HUDEP-2 (cell line): ENCODE results near the gene PLEKHH2.
"Not testable (repeated sequence)": the region's sequence is repeated elsewhere in the genome, so short reads cannot be mapped to it uniquely, and the experiment has no call there.

Experiments
- DNase-seq, 76 experiments: peaks; one replicate each; lab custom pipeline; 2025; ENCODE audit not compliant: unreplicated experiment in 76 of 76; lab: John Stamatoyannopoulos, UW

PLEKHH2 gene

DNA sequence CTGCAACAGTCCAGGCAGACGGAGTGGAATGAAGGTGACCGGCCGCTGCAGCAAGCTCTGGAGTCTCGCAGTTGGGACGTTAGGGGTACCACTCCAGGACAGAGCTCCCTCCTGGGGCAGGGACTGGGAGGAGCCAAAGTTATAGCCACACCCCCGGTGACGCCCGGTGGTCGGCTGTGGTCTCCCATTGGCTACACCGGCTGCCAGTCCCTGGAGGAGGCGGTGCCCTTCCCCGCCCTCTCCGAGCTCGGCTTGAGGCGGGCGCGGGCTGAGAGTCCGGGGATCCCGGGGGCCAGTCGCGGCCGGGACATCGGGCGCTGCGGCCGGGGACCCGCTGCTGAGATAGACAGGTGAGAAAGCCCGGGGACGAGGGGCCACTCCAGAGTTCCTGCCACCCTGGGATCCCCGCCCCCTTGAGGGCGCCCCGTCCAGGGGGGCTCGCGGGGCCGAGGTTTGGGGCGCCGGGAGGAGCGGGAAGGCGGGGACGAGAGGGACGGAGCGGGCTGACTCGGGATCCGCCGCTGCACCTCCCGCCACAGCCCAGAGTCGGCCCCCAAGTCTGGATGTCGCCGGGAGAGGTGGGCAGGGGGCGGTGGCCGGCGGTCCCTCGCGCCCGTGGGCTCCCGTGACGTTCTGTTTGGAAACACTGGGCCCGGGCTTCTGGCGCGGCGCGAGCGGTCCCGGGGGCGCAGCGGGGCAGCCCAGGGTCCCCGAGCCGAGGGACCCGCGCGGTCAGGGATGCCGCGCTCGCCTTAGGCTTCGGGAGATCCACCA is at the start of gene PLEKHH2:
TSS of gene PLEKHH2 (plus strand) at position 231 of the 774 bp plus-strand sequence. CDS start 7,414 bp downstream, outside the sequence.
- DNase-seq = peak in 74 of 76 experiments; percentile 5 to 91 (median 80)

- peak in 2 of 76 experiments; percentile 1 to 5 for DNase-seq
These were observed 44.6 kb upstream of the PLEKHH2 start for GRCh38 chr2:43592443-43592842.

DNA sequence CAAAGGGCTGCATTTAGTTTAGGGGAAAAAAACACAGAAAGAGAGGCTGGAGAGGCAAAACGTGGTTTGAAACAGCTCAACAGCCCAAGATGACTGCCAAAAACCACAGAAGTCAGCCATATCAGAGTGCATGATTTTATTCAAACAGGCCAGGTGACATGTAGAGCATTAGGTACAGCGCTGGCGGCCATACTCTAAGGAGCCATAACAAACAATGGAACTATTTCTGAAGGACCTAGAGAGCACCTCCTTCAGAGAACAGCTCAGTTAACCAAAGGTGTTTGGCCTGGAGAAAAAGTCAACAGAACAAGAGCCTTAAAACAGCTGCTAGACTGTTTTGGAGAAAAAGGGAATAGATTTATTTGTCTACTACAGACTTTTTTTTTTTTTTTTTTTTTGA is 43.8 kb upstream of the PLEKHH2 start:
- no peak for DNase-seq

DNA sequence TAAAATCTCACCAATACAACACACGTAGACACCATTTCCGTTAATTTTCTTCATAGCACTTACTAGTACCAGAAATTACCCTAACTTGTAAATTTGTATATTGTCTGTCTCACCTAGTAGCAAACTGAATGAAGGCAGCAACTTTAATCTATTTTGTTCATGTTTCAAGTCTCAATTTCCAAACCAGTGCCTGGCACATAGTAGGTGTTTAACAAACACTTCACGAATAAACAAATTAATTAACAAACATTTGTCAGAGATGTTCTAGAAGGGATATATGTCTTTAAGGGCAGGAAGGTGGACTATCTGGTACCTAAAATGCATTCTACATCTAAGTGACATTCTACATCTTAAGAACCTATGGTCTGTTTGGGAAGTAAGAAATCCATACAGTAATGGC is 42.2 kb upstream of the PLEKHH2 start:
- no peak for DNase-seq

DNA sequence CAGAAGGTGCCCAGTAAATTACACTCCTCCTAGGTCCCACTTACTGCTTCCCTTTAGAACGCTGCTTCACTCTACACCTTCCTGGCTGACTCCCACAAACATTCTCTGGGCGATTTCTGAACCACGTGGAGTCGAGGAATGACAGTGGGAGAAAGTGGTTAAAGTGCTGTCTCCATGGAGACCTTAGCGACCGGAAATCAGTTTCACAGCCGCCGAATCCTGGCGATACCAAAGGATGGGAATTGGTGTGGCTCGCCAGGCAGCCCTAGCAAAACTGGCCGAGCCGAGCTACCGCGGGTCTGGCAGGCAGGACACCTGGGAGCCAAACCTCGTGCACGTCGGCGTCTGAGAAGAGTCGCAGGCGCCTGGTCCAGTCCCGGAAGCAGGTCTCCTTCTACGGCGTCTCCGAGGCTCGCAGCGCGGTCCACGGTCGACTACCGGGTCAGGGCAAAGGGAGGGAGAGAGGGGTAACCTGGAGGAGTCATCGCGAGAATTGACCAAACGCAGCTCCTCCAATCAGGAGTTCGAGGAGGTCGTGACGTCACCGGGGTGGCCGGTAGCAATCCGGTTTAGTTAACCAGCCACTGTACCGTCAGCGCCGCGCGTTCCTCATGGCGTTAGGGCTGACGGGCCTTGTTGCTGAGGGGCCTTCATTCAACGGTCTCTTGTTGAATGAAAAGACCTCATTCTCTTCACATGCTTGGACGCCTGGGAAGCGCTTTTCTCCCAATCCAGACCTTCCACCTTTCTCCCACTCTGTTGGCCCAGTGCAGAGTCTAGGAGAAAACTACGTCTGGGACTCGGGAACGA is 41.3 kb upstream of the PLEKHH2 start, which contains the start of gene THADA:
TSS of gene THADA (minus strand) at position 436 of the 810 bp plus-strand sequence. CDS start 3,646 bp downstream, outside the sequence.
- DNase-seq = peak; percentile 57 to 98 (median 95)

- DNase-seq = not testable (repeated sequence)
These were observed 36.5 kb upstream of the PLEKHH2 start for GRCh38 chr2:43600596-43600995.

DNA sequence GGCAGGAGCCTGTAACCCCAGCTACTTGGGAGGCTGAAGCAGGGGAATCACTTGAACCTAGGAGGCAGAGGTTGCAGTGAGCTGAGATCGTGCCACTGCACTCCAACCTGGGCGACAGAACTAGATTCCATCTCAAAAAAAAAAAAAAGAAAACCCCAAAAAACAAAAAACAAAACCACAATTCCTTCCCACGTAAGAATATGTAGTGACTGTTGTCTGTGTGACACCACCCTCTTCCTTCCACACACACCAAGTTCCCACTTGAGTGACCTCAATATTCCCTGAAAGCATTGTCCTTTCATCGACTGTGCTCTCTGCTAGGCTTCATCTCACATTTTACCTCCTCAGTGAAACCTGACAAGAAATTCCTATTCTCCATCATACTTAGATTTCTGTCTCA is 32.4 kb upstream of the PLEKHH2 start:
- no peak for DNase-seq

GRCh38 chr2:43605079-43605655 is 31.9 kb upstream of the PLEKHH2 start:
- peak in 36 of 76 experiments; percentile 1 to 53 (median 20) for DNase-seq

- no peak for DNase-seq
These were observed 31.2 kb upstream of the PLEKHH2 start for GRCh38 chr2:43605851-43606250.

GRCh38 chr2:43609290-43609918 is 27.7 kb upstream of the PLEKHH2 start:
- peak in 33 of 76 experiments; percentile 2 to 60 (median 26) for DNase-seq

- no peak for DNase-seq
These were observed 26.7 kb upstream of the PLEKHH2 start for GRCh38 chr2:43610361-43610760.

GRCh38 chr2:43611987-43612894 is 24.8 kb upstream of the PLEKHH2 start:
- DNase-seq = peak in 65 of 76 experiments; percentile 4 to 82 (median 54)

GRCh38 chr2:43612944-43613343 is 24.1 kb upstream of the PLEKHH2 start:
- DNase-seq = no peak

DNA sequence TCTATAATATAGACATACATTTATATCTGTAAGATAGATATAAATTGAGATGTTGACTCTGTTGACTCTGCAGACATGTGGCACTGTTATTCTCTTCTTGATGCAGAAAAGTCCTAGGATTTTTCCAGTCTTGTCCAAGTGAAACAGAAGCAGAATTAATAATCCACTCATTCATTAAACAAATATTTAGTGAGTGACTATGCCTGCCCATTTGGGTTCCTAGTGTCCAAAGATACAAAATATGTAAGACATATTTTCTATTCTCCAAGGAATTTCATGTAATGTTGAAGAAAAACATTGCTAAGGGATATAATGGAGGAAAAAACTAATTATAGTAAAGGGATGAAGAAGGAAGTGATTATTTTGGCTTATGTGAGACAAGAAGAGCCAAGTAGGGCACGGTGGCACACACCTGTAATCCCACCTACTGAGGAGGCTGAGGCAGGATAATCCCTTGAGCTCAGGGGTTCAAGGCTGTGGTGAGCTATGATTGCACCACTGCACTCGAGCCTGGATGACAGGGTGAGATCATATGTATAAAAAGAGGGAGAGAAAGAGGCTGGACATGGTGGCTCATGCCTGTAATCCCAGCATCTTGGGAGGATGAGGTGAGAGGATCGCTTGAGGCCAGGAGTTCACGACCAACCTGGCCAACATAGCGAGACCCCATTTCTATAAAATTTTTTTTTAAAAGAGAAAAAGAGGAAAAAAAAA is 19.9 kb upstream of the PLEKHH2 start:
- DNase-seq = no peak

DNA sequence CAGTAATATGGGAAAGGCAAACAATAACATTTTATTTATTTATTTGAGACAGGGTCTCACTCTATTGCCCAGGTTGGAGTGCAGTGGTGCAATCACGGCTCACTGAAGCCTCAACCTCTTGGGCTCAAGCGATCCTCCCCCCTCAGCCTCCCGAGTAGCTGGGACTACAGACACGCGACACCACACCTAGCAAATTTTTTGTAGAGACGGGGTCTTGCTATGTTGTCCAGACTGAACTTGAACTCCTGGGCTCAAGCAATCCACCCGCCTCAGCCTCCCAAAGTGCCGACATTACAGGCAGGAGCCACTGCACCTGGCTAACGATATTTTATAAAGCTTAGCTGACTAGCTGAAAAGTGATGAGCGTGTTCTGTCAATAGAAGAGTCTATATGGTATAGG is 17.5 kb upstream of the PLEKHH2 start:
- no peak for DNase-seq

GRCh38 chr2:43622931-43623451 is 14.1 kb upstream of the PLEKHH2 start:
- no peak for DNase-seq

- no peak for DNase-seq
These were observed 5.3 kb upstream of the PLEKHH2 start for GRCh38 chr2:43631618-43632317.

- no peak for DNase-seq
These were observed 2.3 kb upstream of the PLEKHH2 start for GRCh38 chr2:43634604-43635306.
